Natural killer cell (primary cell): Measurements from ENCODE around the gene MTAP. TPM values are rescaled to one million over a fixed set of nuclear protein-coding genes. Genes with fewer than 3 reads are reported as not detected.

Source experiments
- ATAC-seq, 3 donors: fragments of 150-1000 bp in 2 of 3; fragments of 200-7000 bp in 1 of 3; cut with Tn5 transposase; 1 replicate in 1 of 3; 2 replicates in 2 of 3; pipeline ENCODE4 v1.10.0; 2021; ENCODE audit warnings: mild to moderate bottlenecking in 2 of 3, moderate library complexity in 2 of 3
- DNase-seq, 2 donors: peaks; one replicate each; pipeline versions ENCODE4 v3.0.0 to v3.0.0-alpha.2; 2013 to 2021; ENCODE audit warnings: mixed read lengths in 1 of 2
- H3K27ac ChIP-seq: one replicate; pipeline ENCODE4 v1.5.1; 2013; ENCODE audit warnings: mild to moderate bottlenecking, low read length
- H3K27me3 ChIP-seq: one replicate; pipeline ENCODE4 v1.6.1; 2013; ENCODE audit warnings: low read length; ENCODE audit not compliant: control insufficient read depth, insufficient read depth
- H3K36me3 ChIP-seq: one replicate; pipeline ENCODE4 v1.6.1; 2013; ENCODE audit warnings: low read length; ENCODE audit not compliant: control insufficient read depth, insufficient read depth
- H3K4me1 ChIP-seq: one replicate; pipeline ENCODE4 v1.6.1; 2013; ENCODE audit warnings: low read length; ENCODE audit not compliant: control insufficient read depth, insufficient read depth
- H3K4me3 ChIP-seq: one replicate; pipeline ENCODE4 v1.5.1; 2013; ENCODE audit warnings: low read length
- H3K9me3 ChIP-seq: one replicate; pipeline ENCODE4 v1.6.1; 2013; ENCODE audit warnings: low read length; ENCODE audit not compliant: control insufficient read depth, insufficient read depth
- H3K27ac Mint-ChIP-seq, 2 donors: one replicate each; pipeline ENCODE4 v1.8.0; 2022; ENCODE audit warnings: mild to moderate bottlenecking in 2 of 2, mixed read lengths in 2 of 2, moderate library complexity in 1 of 2
- H3K27me3 Mint-ChIP-seq, 2 donors: one replicate each; pipeline ENCODE4 v1.8.0; 2022; ENCODE audit warnings: low read depth in 2 of 2, mixed read lengths in 2 of 2
- H3K36me3 Mint-ChIP-seq: one replicate; pipeline ENCODE4 v1.8.0; 2022; ENCODE audit warnings: mixed read lengths
- H3K4me1 Mint-ChIP-seq, 2 donors: one replicate each; pipeline ENCODE4 v1.8.0; 2022; ENCODE audit warnings: mixed read lengths in 2 of 2
- H3K4me3 Mint-ChIP-seq: one replicate; pipeline ENCODE4 v1.8.0; 2022; ENCODE audit warnings: mild to moderate bottlenecking, moderate library complexity, mixed read lengths
- H3K9me3 Mint-ChIP-seq, 2 donors: one replicate each; pipeline ENCODE4 v1.8.0; 2022; ENCODE audit warnings: mixed read lengths in 2 of 2
- WGBS: methylation state at CpG from one replicate; pipeline ENCODE4 v1.1.7; 2013; ENCODE audit warnings: missing lambda C conversion rate; ENCODE audit not compliant: insufficient coverage; 5-methylcytosine and 5-hydroxymethylcytosine counted together
- intact Hi-C: fragments of 100-400 bp; cut with micrococcal nuclease; formaldehyde crosslinking; loops from one replicate; pipeline ENCODE4 v1.14.2; 2022
- total RNA-seq, 4 donors: library from RNA; stranded (reverse); fragments of 120-200 nt in 1 of 4; gene quantifications; one replicate each; pipeline versions ENCODE4 v1.2.3 to v1.2.4, GENCODE V29; 2013 to 2022
- TF ChIP-seq, protein P1 (sequence below): fragments of 200-600 bp; IDR thresholded peaks from one replicate; pipeline ENCODE4 v1.8.0; 2022; ENCODE audit warnings: antibody characterized with exemption

Gene MTAP
- total RNA-seq, 3 donors from 2014 or later (not counting 1 experiment from before 2014, with no cell fraction given) = 19.4 to 20.7 (median 19.6) TPM

DNA sequence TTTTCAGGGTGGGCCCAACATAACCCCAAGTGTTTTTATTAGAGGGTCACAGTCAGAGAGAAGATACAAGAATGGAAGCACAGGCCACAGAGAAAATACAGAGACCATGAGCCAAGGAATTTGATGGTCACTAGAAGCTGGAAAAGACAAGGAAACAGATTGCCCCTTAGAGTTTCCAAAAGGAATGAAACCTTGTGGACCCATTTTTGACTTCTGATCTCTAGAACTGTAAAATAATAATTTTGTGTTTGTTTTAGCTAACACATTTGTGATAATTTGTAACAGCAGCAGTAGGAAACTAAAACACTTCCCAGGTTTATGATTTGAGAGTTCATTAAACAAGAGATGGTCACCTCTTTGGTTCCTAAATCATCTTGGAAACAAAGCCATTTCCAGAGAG is 169.9 kb downstream of the MTAP start:
- peaks cover 83 to 92% of the 10 kb centered on the region in 2 donors for H3K27me3 Mint-ChIP-seq
- Histone ChIP-seq H3K9me3 (peaks cover 21% of the 10 kb centered on the region), H3K36me3 (no peaks in the 10 kb centered on the region), H3K27ac (no peak overlapping the region), H3K4me3 (no peak overlapping the region), H3K27me3 (peaks cover 96% of the 10 kb centered on the region), H3K4me1 (peaks cover 30% of the 10 kb centered on the region)
- H3K36me3 Mint-ChIP-seq = no peaks in the 10 kb centered on the region
- no peak overlapping the region for H3K27ac Mint-ChIP-seq
- TF ChIP-seq, protein P1, sequence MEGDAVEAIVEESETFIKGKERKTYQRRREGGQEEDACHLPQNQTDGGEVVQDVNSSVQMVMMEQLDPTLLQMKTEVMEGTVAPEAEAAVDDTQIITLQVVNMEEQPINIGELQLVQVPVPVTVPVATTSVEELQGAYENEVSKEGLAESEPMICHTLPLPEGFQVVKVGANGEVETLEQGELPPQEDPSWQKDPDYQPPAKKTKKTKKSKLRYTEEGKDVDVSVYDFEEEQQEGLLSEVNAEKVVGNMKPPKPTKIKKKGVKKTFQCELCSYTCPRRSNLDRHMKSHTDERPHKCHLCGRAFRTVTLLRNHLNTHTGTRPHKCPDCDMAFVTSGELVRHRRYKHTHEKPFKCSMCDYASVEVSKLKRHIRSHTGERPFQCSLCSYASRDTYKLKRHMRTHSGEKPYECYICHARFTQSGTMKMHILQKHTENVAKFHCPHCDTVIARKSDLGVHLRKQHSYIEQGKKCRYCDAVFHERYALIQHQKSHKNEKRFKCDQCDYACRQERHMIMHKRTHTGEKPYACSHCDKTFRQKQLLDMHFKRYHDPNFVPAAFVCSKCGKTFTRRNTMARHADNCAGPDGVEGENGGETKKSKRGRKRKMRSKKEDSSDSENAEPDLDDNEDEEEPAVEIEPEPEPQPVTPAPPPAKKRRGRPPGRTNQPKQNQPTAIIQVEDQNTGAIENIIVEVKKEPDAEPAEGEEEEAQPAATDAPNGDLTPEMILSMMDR = no peak
- peaks cover 31 to 42% of the 10 kb centered on the region in 2 donors for H3K4me1 Mint-ChIP-seq
- intact Hi-C loops = loop anchor here (10.0 kb wide), 1 partner anchor 88 kb away; no protein-coding TSS in a partner anchor
- H3K4me3 Mint-ChIP-seq = no peak overlapping the region
- H3K9me3 Mint-ChIP-seq = peaks cover 0 to 5% of the 10 kb centered on the region in 2 donors
- no peak for ATAC-seq
- DNase-seq = no peak

- ATAC-seq = no peak
- H3K9me3 Mint-ChIP-seq = no peaks in the 10 kb centered on the region
- Histone ChIP-seq H3K4me1 (peaks cover 19% of the 10 kb centered on the region), H3K27ac (no peak overlapping the region), H3K36me3 (no peaks in the 10 kb centered on the region), H3K27me3 (peaks cover 95% of the 10 kb centered on the region), H3K9me3 (peaks cover 9% of the 10 kb centered on the region), H3K4me3 (no peak overlapping the region)
- TF ChIP-seq, protein P1 = no peak
- peaks cover 79 to 90% of the 10 kb centered on the region in 2 donors for H3K27me3 Mint-ChIP-seq
- H3K4me1 Mint-ChIP-seq = peaks cover 20 to 23% of the 10 kb centered on the region in 2 donors
- DNase-seq = no peak
- peak overlapping the region in 1 of 2 donors; percentile 29 for H3K27ac Mint-ChIP-seq
- WGBS = 4% methylated on average over 21 of the region's 21 CpGs
- intact Hi-C loops = loop anchor here (10.0 kb wide), 1 partner anchor 90 kb away; no protein-coding TSS in a partner anchor
- no peaks in the 10 kb centered on the region for H3K36me3 Mint-ChIP-seq
- peak overlapping the region; percentile 76 for H3K4me3 Mint-ChIP-seq
Measured at GRCh38 chr9:21974343-21974721, 171.9 kb downstream of the MTAP start.

- intact Hi-C loops = loop anchor here (10.0 kb wide), 1 partner anchor 90 kb away; no protein-coding TSS in a partner anchor
- H3K36me3 ChIP-seq = no peaks in the 10 kb centered on the region
- WGBS = under 1% methylated on average over 48 of the region's 51 CpGs
- no peak overlapping the region for H3K27ac ChIP-seq
- peaks cover 4% of the 10 kb centered on the region for H3K9me3 ChIP-seq
- Mint-ChIP-seq H3K4me3 (peak overlapping the region; percentile 76), H3K27ac (peak overlapping the region in 1 of 2 donors; percentile 29), H3K36me3 (no peaks in the 10 kb centered on the region), H3K4me1 (peaks cover 20 to 21% of the 10 kb centered on the region in 2 donors), H3K27me3 (peaks cover 81 to 90% of the 10 kb centered on the region in 2 donors), H3K9me3 (no peaks in the 10 kb centered on the region)
- peaks cover 19% of the 10 kb centered on the region for H3K4me1 ChIP-seq
- peak in 1 of 2 donors; percentile 58 for DNase-seq
- ATAC-seq = peak; percentile 57 to 72 (median 70)
- TF ChIP-seq, protein P1 = no peak
- H3K4me3 ChIP-seq = peak overlapping the region; percentile 30
- H3K27me3 ChIP-seq = peaks cover 94% of the 10 kb centered on the region
Measured at GRCh38 chr9:21974722-21975409, 172.4 kb downstream of the MTAP start.
